ENCODE data around the gene RNF144B.

- TF ChIP-seq CTCF (conservative IDR thresholded peaks at IDR 0.05) (no peak), EZH2 (IDR thresholded peaks at IDR 0.05; ENCODE audit: low read depth) (no peak)
Observed at GRCh38 chr6:18367371-18367770, 19.8 kb upstream of the RNF144B start.

Data from PC-9 (cell line).